HL-60 (cell line): Measurements from ENCODE around the gene RARA.

Source experiments
- POLR2AphosphoS5 ChIP-seq: IDR thresholded peaks from 2 replicates; pipeline ENCODE4 v1.6.1; 2012; ENCODE audit warnings: low read depth
- SPI1 ChIP-seq: IDR thresholded peaks from 2 replicates; pipeline ENCODE4 v1.6.1; 2012; ENCODE audit warnings: low read depth, mild to moderate bottlenecking, borderline replicate concordance
- TF ChIP-seq, protein P1 (sequence below): IDR thresholded peaks from one replicate; pipeline ENCODE4 v1.5.1; 2011; ENCODE audit warnings: low read length, control low read depth, inconsistent platforms; ENCODE audit not compliant: insufficient read depth
- TF ChIP-seq, protein P2 (sequence below): IDR thresholded peaks from 2 replicates; pipeline ENCODE4 v1.6.1; 2012; ENCODE audit warnings: low read depth; ENCODE audit not compliant: insufficient replicate concordance

DNA sequence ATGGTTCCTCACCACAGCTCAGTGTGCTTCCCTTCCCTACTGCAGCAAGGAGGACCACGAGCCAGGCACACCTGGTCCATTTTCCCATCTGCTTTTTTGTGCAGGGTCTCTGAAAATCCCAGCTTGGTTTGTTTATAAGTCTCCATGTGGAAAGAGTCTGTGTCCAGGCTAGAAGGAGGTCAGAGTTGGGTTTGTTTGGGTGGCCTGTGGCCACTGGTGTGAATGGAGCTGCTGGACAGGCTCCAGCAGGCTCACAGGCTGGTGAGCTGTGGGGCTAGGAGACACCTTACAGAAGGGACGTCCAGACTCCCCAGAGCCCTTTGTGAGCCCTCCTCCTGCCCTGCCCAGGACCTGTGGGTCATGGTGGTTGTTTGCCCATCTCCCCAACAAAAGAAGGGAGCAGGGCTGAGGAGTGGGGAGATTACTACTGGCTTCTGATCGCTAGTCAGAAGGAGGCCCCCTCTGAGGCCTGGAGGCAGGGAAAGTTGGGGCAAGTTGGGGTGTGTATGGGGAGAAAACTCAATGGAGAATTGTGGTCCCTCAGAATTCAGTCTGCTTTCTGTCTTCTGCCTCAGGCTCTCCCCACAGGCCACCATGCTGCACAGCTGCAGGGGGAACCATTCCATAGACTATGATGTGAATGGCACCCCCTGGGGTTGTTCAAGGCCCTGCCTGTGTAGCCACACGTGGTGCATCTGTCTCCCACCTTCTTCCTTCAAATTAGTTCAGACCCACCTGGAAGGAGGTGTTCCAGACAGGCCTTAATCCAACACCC is 4.1 kb downstream of the RARA start:
- TF ChIP-seq, protein P1, sequence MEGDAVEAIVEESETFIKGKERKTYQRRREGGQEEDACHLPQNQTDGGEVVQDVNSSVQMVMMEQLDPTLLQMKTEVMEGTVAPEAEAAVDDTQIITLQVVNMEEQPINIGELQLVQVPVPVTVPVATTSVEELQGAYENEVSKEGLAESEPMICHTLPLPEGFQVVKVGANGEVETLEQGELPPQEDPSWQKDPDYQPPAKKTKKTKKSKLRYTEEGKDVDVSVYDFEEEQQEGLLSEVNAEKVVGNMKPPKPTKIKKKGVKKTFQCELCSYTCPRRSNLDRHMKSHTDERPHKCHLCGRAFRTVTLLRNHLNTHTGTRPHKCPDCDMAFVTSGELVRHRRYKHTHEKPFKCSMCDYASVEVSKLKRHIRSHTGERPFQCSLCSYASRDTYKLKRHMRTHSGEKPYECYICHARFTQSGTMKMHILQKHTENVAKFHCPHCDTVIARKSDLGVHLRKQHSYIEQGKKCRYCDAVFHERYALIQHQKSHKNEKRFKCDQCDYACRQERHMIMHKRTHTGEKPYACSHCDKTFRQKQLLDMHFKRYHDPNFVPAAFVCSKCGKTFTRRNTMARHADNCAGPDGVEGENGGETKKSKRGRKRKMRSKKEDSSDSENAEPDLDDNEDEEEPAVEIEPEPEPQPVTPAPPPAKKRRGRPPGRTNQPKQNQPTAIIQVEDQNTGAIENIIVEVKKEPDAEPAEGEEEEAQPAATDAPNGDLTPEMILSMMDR, result no peak
- TF ChIP-seq POLR2AphosphoS5 (no peak), SPI1 (no peak)
- TF ChIP-seq, protein P2, sequence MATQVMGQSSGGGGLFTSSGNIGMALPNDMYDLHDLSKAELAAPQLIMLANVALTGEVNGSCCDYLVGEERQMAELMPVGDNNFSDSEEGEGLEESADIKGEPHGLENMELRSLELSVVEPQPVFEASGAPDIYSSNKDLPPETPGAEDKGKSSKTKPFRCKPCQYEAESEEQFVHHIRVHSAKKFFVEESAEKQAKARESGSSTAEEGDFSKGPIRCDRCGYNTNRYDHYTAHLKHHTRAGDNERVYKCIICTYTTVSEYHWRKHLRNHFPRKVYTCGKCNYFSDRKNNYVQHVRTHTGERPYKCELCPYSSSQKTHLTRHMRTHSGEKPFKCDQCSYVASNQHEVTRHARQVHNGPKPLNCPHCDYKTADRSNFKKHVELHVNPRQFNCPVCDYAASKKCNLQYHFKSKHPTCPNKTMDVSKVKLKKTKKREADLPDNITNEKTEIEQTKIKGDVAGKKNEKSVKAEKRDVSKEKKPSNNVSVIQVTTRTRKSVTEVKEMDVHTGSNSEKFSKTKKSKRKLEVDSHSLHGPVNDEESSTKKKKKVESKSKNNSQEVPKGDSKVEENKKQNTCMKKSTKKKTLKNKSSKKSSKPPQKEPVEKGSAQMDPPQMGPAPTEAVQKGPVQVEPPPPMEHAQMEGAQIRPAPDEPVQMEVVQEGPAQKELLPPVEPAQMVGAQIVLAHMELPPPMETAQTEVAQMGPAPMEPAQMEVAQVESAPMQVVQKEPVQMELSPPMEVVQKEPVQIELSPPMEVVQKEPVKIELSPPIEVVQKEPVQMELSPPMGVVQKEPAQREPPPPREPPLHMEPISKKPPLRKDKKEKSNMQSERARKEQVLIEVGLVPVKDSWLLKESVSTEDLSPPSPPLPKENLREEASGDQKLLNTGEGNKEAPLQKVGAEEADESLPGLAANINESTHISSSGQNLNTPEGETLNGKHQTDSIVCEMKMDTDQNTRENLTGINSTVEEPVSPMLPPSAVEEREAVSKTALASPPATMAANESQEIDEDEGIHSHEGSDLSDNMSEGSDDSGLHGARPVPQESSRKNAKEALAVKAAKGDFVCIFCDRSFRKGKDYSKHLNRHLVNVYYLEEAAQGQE, result no peak
